HEK293 (cell line): ENCODE measurements around the gene TMEM184A.

Source experiments
- CTCF ChIA-PET: fragments of 350-600 bp; formaldehyde crosslinking; extraction: SDS; loops from one replicate; lab custom pipeline; 2021; ENCODE audit warnings: antibody characterized with exemption; lab: Yijun Ruan, JAX
- POLR2A ChIA-PET: fragments of 300-600 bp; formaldehyde crosslinking; extraction: SDS; loops from one replicate; lab custom pipeline; 2020; ENCODE audit warnings: antibody characterized with exemption, inconsistent platforms; lab: Yijun Ruan, JAX
- H3K27ac ChIP-seq: fragments of 200-500 bp; sonication (Bioruptor generic); 2 replicates; pipeline ENCODE4 v1.5.1; 2014; ENCODE audit warnings: low read depth, low read length, control low read depth, inconsistent platforms; ENCODE audit errors: extremely low read depth
- H3K36me3 ChIP-seq, 2 experiments: fragments of 200-500 bp in 1 of 2; sonication (Bioruptor generic) in 1 of 2; 1 replicate in 1 of 2; 2 replicates in 1 of 2; pipeline ENCODE4 v1.5.1; 2014 to 2017; ENCODE audit warnings: inconsistent platforms in 2 of 2, low read length in 2 of 2; ENCODE audit not compliant: control insufficient read depth in 2 of 2, insufficient read depth in 1 of 2
- H3K4me1 ChIP-seq: fragments of 200-500 bp; sonication (Bioruptor generic); 2 replicates; pipeline ENCODE4 v1.5.1; 2014; ENCODE audit warnings: mild to moderate bottlenecking, low read length, inconsistent platforms; ENCODE audit not compliant: control insufficient read depth, insufficient read depth
- H3K4me3 ChIP-seq: 2 replicates; pipeline ENCODE4 v1.5.1; 2011; ENCODE audit warnings: low read depth, mild to moderate bottlenecking, control low read depth, low read length, moderate library complexity
- H3K9me3 ChIP-seq: fragments of 200-500 bp; sonication (Bioruptor generic); 2 replicates; pipeline ENCODE4 v1.5.1; 2014; ENCODE audit warnings: low read depth, low read length, inconsistent platforms; ENCODE audit not compliant: control insufficient read depth, insufficient read depth
- KLF7 ChIP-seq: fragments of 450-650 bp; formaldehyde crosslinking; IDR thresholded peaks from 2 replicates; pipeline ENCODE4 v1.5.1; 2016; ENCODE audit warnings: missing biosample characterization, missing genetic modification characterization, borderline replicate concordance
- PRDM1 ChIP-seq: fragments of 450-650 bp; formaldehyde crosslinking; IDR thresholded peaks from 2 replicates; pipeline ENCODE4; 2016; ENCODE audit warnings: missing biosample characterization, missing genetic modification characterization
- YY2 ChIP-seq: fragments of 450-650 bp; formaldehyde crosslinking; IDR thresholded peaks from 2 replicates; pipeline ENCODE4 v1.5.1; 2016; ENCODE audit warnings: missing biosample characterization, missing genetic modification characterization
- ZNF140 ChIP-seq: fragments of 450-650 bp; formaldehyde crosslinking; IDR thresholded peaks from 2 replicates; pipeline ENCODE4 v1.5.1; 2016; ENCODE audit warnings: missing biosample characterization, missing genetic modification characterization
- ZNF169 ChIP-seq: fragments of 450-650 bp; formaldehyde crosslinking; IDR thresholded peaks from 2 replicates; pipeline ENCODE4 v1.5.1; 2016; ENCODE audit warnings: missing biosample characterization, missing genetic modification characterization
- ZNF19 ChIP-seq: fragments of 450-650 bp; formaldehyde crosslinking; IDR thresholded peaks from 2 replicates; pipeline ENCODE4; 2016; ENCODE audit warnings: missing biosample characterization, missing genetic modification characterization, low read depth
- ZNF2 ChIP-seq: fragments of 450-650 bp; formaldehyde crosslinking; IDR thresholded peaks from 2 replicates; pipeline ENCODE4 v1.5.1; 2016; ENCODE audit warnings: missing biosample characterization, missing genetic modification characterization
- ZNF311 ChIP-seq: fragments of 450-650 bp; formaldehyde crosslinking; IDR thresholded peaks from 2 replicates; pipeline ENCODE4 v1.5.1; 2017; ENCODE audit warnings: missing biosample characterization, missing genetic modification characterization, borderline replicate concordance
- ZNF366 ChIP-seq: fragments of 450-650 bp; formaldehyde crosslinking; conservative IDR thresholded peaks from 2 replicates; pipeline ENCODE4 v1.5.1; 2016; ENCODE audit warnings: missing biosample characterization, missing genetic modification characterization
- ZNF561 ChIP-seq: fragments of 450-650 bp; IDR thresholded peaks from 2 replicates; pipeline ENCODE4 v1.5.1; 2018; ENCODE audit warnings: missing biosample characterization, missing genetic modification characterization, borderline replicate concordance
- ZNF623 ChIP-seq: fragments of 450-650 bp; formaldehyde crosslinking; IDR thresholded peaks from 2 replicates; pipeline ENCODE4 v1.5.1; 2016; ENCODE audit warnings: missing biosample characterization, missing genetic modification characterization
- ZNF654 ChIP-seq: fragments of 450-650 bp; formaldehyde crosslinking; IDR thresholded peaks from 2 replicates; pipeline ENCODE4 v1.5.1; 2016; ENCODE audit warnings: low read depth, missing biosample characterization, missing genetic modification characterization
- ZXDB ChIP-seq: fragments of 450-650 bp; formaldehyde crosslinking; IDR thresholded peaks from 2 replicates; pipeline ENCODE4 v1.5.1; 2016; ENCODE audit warnings: missing biosample characterization, missing genetic modification characterization
- TF ChIP-seq, protein P1 (sequence below): fragments of 450-650 bp; formaldehyde crosslinking; conservative IDR thresholded peaks from 2 replicates; pipeline ENCODE4 v1.5.1; 2016; ENCODE audit warnings: low read depth, missing biosample characterization, missing genetic modification characterization
- TF ChIP-seq, protein P2 (sequence below): fragments of 450-650 bp; formaldehyde crosslinking; IDR thresholded peaks from 2 replicates; pipeline ENCODE4 v1.5.0; 2017; ENCODE audit warnings: missing biosample characterization, missing genetic modification characterization, borderline replicate concordance
- TF ChIP-seq, protein P3 (sequence below): fragments of 450-650 bp; formaldehyde crosslinking; IDR thresholded peaks from 2 replicates; pipeline ENCODE4 v1.5.1; 2016; ENCODE audit warnings: missing biosample characterization, missing genetic modification characterization, low read depth

The TMEM184A gene

DNA sequence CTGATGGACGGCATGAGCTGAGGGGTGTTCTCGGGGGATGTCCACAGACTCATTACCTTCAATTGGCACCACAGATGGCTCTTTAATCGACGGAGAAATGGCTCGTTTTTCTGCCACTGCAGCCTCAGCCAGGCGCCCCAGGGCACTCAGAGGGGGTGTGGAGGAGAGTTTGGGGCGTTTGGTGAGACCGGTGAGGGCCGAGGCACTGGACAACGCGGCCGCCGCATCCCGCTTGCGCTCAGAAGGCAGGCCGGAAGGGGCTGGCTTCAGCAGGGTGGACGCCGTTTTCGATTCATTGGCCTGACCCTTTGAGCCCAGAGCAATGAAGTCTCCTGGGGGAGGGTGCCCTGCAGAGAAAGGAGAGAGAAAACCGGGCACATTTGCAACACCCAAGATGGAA, 53.2 kb downstream of the TMEM184A start:
- POLR2A ChIA-PET, result no interaction called here
- H3K27ac ChIP-seq, result no peak overlapping the region
- no peaks in the 10 kb centered on the region for H3K4me1 ChIP-seq
- peaks cover 6 to 39% of the 10 kb centered on the region in 2 experiments; a peak in 2 of 3 replicates for H3K36me3 ChIP-seq
- CTCF ChIA-PET, result interaction anchor here (0.6 to 1.1 kb wide), 2 partner anchors 17 to 71 kb away, joined by 3 read pairs; no protein-coding TSS in a partner anchor
- no peaks in the 10 kb centered on the region for H3K9me3 ChIP-seq
- TF ChIP-seq ZNF2 (tag by site-specific recombination) (no peak), ZNF311 (tag by site-specific recombination) (no peak), PRDM1 (tag by site-specific recombination) (no peak), KLF7 (tag by site-specific recombination) (no peak), ZNF654 (tag by site-specific recombination) (no peak), ZNF623 (tag by site-specific recombination) (no peak), YY2 (no peak), ZNF561 (tag by site-specific recombination) (no peak)
- TF ChIP-seq, protein P1, sequence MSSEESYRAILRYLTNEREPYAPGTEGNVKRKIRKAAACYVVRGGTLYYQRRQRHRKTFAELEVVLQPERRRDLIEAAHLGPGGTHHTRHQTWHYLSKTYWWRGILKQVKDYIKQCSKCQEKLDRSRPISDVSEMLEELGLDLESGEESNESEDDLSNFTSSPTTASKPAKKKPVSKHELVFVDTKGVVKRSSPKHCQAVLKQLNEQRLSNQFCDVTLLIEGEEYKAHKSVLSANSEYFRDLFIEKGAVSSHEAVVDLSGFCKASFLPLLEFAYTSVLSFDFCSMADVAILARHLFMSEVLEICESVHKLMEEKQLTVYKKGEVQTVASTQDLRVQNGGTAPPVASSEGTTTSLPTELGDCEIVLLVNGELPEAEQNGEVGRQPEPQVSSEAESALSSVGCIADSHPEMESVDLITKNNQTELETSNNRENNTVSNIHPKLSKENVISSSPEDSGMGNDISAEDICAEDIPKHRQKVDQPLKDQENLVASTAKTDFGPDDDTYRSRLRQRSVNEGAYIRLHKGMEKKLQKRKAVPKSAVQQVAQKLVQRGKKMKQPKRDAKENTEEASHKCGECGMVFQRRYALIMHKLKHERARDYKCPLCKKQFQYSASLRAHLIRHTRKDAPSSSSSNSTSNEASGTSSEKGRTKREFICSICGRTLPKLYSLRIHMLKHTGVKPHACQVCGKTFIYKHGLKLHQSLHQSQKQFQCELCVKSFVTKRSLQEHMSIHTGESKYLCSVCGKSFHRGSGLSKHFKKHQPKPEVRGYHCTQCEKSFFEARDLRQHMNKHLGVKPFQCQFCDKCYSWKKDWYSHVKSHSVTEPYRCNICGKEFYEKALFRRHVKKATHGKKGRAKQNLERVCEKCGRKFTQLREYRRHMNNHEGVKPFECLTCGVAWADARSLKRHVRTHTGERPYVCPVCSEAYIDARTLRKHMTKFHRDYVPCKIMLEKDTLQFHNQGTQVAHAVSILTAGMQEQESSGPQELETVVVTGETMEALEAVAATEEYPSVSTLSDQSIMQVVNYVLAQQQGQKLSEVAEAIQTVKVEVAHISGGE, result no peak
- TF ChIP-seq, protein P2, sequence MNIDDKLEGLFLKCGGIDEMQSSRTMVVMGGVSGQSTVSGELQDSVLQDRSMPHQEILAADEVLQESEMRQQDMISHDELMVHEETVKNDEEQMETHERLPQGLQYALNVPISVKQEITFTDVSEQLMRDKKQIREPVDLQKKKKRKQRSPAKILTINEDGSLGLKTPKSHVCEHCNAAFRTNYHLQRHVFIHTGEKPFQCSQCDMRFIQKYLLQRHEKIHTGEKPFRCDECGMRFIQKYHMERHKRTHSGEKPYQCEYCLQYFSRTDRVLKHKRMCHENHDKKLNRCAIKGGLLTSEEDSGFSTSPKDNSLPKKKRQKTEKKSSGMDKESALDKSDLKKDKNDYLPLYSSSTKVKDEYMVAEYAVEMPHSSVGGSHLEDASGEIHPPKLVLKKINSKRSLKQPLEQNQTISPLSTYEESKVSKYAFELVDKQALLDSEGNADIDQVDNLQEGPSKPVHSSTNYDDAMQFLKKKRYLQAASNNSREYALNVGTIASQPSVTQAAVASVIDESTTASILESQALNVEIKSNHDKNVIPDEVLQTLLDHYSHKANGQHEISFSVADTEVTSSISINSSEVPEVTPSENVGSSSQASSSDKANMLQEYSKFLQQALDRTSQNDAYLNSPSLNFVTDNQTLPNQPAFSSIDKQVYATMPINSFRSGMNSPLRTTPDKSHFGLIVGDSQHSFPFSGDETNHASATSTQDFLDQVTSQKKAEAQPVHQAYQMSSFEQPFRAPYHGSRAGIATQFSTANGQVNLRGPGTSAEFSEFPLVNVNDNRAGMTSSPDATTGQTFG (tag by site-specific recombination), result no peak
- TF ChIP-seq, protein P3, sequence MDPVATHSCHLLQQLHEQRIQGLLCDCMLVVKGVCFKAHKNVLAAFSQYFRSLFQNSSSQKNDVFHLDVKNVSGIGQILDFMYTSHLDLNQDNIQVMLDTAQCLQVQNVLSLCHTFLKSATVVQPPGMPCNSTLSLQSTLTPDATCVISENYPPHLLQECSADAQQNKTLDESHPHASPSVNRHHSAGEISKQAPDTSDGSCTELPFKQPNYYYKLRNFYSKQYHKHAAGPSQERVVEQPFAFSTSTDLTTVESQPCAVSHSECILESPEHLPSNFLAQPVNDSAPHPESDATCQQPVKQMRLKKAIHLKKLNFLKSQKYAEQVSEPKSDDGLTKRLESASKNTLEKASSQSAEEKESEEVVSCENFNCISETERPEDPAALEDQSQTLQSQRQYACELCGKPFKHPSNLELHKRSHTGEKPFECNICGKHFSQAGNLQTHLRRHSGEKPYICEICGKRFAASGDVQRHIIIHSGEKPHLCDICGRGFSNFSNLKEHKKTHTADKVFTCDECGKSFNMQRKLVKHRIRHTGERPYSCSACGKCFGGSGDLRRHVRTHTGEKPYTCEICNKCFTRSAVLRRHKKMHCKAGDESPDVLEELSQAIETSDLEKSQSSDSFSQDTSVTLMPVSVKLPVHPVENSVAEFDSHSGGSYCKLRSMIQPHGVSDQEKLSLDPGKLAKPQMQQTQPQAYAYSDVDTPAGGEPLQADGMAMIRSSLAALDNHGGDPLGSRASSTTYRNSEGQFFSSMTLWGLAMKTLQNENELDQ (tag by site-specific recombination), result no peak
- peak overlapping the region; percentile 89 for H3K4me3 ChIP-seq

DNA sequence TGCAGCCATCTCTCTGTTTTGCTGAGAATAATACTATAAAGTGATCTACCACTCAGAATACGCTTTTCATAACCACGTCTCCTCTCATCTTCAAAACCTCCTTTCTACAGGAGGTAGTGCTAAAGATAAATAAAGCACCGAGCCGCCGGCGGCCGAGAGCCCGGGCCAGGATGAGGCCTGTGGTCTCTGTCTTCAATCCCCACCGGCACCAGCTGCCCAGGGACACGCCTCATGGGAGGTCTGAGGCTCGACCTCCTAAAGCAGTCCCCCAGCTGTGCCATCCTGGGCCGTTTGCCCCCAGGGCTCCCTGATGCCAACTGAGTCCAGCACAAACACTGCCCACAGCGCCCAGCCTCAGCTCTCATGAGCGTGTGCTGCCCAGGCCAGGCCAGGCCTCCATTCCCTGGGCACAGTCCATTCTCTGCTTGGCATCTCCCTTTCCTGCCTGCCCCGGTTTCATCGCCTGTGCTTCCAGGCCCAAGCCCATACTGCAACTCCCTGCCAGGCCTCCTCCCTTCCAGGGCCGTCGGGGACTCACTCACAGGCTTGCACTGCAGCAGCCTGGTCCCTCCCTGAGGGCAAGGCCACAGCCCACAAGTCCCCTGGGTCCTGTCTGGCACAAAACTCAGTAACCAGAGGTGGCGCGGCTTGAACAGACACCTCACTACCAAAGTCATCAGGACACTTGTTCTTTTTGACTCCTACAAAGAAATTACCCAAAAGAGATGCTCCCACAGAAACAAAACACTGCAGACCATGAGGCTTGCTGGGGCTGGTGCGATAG, 54.3 kb downstream of the TMEM184A start:
- ChIA-PET CTCF (no interaction called here), POLR2A (no interaction called here)
- no peaks in the 10 kb centered on the region for H3K9me3 ChIP-seq
- peaks cover 6 to 51% of the 10 kb centered on the region in 2 experiments; a peak in 2 of 3 replicates for H3K36me3 ChIP-seq
- no peak overlapping the region for H3K27ac ChIP-seq
- TF ChIP-seq ZNF366 (tag by site-specific recombination), result no peak
- no peak for TF ChIP-seq ZXDB (tag by site-specific recombination)
- no peak for TF ChIP-seq ZNF140
- TF ChIP-seq, protein P2 (tag by site-specific recombination), result no peak
- TF ChIP-seq ZNF19, result no peak
- TF ChIP-seq ZNF169 (tag by site-specific recombination), result no peak
- H3K4me1 ChIP-seq, result no peaks in the 10 kb centered on the region
- no peak overlapping the region for H3K4me3 ChIP-seq
